ENCODE measurements around the gene ZNF273. TPM values are rescaled to one million over a fixed set of nuclear protein-coding genes. Genes with fewer than 3 reads are reported as not detected.
"Not testable (repeated sequence)": the region's sequence is repeated elsewhere in the genome, so short reads cannot be mapped to it uniquely, and the experiment has no call there.

Gene ZNF273
- total RNA-seq (4.2 and 4.8 TPM in 2 replicates), polyA plus RNA-seq (6.6 and 6.8 TPM in 2 replicates)

DNA sequence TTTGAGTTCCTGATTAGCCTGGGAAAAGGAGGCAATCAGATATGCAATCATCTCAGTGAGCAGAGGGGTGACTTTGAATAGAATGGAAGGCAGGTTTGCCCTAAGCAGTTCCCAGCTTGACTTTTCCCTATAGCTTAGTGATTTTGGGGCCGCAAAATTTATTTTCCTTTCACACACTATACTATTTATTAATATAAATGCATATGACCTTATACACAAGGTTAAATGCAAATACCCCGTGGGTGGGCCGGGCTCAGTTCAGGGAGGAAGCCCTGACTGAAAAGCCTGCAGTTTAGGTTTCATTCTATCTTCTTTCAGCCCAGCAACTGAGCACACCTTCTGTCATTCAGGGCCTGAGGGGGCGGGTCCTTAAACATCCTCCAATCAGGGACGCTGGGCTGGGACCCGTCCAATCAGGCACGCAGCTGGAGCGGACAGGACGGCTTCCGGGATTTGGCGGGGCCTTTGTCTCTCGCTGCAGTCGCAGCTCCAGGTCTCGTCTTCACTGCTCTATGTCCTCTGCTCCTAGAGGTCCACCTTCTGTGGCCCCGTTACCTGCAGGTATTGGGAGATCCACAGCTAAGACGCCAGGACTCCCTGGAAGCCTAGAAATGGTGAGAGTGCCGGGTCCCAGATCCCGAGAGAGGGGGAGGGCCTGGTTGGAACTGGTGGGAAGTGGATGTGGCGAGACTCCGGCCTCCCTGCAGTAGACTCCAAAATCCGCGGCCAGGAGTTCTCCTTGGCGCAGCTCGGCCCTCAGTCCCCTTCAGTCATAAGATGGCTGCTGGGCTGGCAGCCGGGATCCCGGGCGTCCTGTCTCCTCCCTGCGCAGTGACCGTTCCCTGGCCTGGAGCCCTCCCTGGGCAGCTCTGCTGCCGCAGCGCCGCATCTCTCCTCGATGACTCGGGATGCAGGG lies at the start of gene ZNF273:
Gene ZNF273 (plus strand): TSS at position 468 of the 916 bp plus-strand sequence. CDS start 45 bp downstream, at position 513.
- Histone ChIP-seq H3K4me1 (ENCODE audit: low read depth) (peaks cover 5% of the 10 kb centered on the region), H3K36me3 (no peaks in the 10 kb centered on the region), H3K4me3 (peak within 1 kb of the TSS; percentile 96), H3K9me3 (ENCODE audit: low read depth) (no peaks in the 10 kb centered on the region), H3K27ac (peak within 1 kb of the TSS; percentile 61), H3K27me3 (no peaks in the 10 kb centered on the region)
- DNase-seq (ENCODE audit: low read depth in 1 of 2, low spot score in 1 of 2) = peak; percentile 88
- TF ChIP-seq, protein P1, sequence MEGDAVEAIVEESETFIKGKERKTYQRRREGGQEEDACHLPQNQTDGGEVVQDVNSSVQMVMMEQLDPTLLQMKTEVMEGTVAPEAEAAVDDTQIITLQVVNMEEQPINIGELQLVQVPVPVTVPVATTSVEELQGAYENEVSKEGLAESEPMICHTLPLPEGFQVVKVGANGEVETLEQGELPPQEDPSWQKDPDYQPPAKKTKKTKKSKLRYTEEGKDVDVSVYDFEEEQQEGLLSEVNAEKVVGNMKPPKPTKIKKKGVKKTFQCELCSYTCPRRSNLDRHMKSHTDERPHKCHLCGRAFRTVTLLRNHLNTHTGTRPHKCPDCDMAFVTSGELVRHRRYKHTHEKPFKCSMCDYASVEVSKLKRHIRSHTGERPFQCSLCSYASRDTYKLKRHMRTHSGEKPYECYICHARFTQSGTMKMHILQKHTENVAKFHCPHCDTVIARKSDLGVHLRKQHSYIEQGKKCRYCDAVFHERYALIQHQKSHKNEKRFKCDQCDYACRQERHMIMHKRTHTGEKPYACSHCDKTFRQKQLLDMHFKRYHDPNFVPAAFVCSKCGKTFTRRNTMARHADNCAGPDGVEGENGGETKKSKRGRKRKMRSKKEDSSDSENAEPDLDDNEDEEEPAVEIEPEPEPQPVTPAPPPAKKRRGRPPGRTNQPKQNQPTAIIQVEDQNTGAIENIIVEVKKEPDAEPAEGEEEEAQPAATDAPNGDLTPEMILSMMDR (IDR thresholded peaks at IDR 0.05; ENCODE audit: low read depth, low read length) = no peak

DNA sequence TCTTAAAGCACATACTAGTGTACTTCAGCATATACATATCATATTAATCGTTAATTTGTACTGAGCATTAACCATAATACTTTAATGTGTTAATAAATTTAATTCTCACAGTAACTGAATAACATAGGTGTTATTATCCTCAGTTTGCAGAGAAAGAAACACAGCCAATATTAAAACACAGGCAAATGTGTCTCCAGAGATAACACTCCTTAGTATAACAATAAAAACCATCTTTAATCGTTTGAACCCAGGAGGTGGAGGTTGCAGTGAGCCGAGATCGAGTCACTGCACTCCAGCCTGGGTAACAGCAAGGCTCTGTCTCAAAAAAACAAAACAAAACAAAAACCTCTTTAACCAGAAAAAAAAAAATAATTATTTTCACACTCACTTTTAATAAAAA lies 49.4 kb upstream of the ZNF273 start:
- Histone ChIP-seq H3K27me3 (no peaks in the 10 kb centered on the region), H3K4me1 (ENCODE audit: low read depth) (no peaks in the 10 kb centered on the region), H3K9me3 (ENCODE audit: low read depth) (no peaks in the 10 kb centered on the region), H3K36me3 (no peaks in the 10 kb centered on the region), H3K27ac (no peak overlapping the region), H3K4me3 (no peak overlapping the region)
- no peak for DNase-seq (ENCODE audit: low read depth in 1 of 2, low spot score in 1 of 2)
- TF ChIP-seq, protein P1 (IDR thresholded peaks at IDR 0.05; ENCODE audit: low read depth, low read length) = no peak

DNA sequence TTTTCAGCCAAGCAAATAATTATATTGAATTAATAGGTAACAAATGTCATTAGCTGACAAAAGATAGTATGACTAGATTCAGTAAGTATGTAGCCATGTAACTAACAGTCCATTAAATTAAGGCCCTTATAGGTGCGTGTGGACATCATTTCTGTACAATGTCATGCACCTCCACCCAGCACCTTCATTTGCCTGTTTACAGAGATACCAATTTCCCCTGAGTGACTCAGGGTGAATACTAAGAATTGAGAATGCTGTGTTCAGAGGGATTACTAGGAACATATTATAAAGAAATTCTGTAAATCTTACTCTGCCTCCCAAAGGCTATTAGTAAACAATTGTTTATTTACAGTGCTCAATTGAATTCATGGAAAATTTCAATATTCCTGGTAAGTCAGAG lies 48.1 kb upstream of the ZNF273 start:
- TF ChIP-seq, protein P1 (IDR thresholded peaks at IDR 0.05; ENCODE audit: low read depth, low read length) = no peak
- no peak for DNase-seq (ENCODE audit: low read depth in 1 of 2, low spot score in 1 of 2)
- Histone ChIP-seq H3K27me3 (no peaks in the 10 kb centered on the region), H3K36me3 (no peaks in the 10 kb centered on the region), H3K4me1 (ENCODE audit: low read depth) (no peaks in the 10 kb centered on the region), H3K27ac (no peak overlapping the region), H3K4me3 (no peak overlapping the region), H3K9me3 (ENCODE audit: low read depth) (no peaks in the 10 kb centered on the region)

DNA sequence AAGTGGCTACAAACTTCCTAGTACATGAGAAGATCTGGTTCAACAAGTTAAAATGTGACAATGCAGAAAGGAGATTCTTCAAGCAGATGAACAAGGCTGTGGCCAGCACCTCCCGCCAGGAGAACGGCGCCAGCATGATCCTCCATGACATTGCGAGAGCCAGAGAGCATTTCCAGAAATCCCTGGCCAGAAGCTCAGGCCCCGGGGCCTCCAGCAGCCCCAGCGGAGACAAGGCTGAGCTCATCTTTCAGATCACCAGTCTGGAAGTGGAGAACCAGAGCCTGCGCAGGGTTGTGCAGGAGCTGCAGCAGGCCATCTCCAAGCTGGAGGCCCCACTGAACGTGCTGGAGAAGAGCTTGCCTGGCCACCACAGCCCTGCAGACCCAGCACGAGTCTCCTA lies 40.1 kb upstream of the ZNF273 start:
- no peak for DNase-seq (ENCODE audit: low read depth in 1 of 2, low spot score in 1 of 2)
- H3K27ac ChIP-seq = no peak overlapping the region

DNA sequence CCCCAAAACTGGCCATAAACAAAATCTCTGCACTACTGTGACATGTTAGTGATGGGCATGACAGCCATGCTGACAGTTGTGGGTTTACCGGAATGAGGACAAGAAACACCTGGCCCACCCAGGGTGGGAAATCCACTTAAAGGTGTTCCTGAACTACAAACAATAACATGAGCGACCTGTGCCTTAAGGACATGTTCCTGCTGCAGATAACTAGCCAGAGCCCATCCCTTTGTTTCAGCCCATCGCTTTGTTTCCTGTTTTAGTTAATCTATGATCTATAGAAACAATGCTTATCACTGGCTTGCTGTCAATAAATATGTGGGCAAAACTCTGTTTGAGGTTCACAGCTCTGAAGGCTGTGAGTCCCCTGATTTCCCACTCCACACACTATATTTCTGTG lies 39.5 kb upstream of the ZNF273 start:
- not testable (repeated sequence) for H3K4me3 ChIP-seq; H3K27me3 ChIP-seq; H3K27ac ChIP-seq; H3K4me1 ChIP-seq (ENCODE audit: low read depth); H3K36me3 ChIP-seq; H3K9me3 ChIP-seq (ENCODE audit: low read depth); DNase-seq (ENCODE audit: low read depth in 1 of 2, low spot score in 1 of 2)

More for the DNA sequence above, 40.1 kb upstream of the ZNF273 start:
- Histone ChIP-seq H3K9me3 (ENCODE audit: low read depth) (no peaks in the 10 kb centered on the region), H3K4me1 (ENCODE audit: low read depth) (no peaks in the 10 kb centered on the region), H3K36me3 (no peaks in the 10 kb centered on the region), H3K27me3 (no peaks in the 10 kb centered on the region), H3K4me3 (no peak overlapping the region)
- TF ChIP-seq, protein P1 (IDR thresholded peaks at IDR 0.05; ENCODE audit: low read depth, low read length) = no peak

DNA sequence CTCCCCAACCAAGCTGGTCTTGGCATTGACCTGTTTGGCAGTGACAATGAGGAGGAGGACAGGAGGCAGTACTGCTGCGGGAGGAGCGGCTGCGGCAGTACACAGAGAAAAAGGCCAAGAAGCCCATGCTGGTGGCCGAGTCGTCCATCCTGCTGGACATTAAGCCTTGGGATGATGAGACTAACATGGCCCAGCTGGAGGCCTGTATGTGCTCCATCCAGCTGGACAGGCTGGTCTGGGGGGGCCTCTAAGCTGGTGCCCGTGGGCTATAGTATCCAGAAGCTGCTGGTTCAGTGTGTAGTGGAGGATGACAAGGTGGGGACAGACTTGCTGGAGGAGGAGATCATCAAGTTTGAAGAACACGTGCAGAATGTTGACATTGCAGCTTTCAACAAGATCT lies 39.1 kb upstream of the ZNF273 start:
- no peaks in the 10 kb centered on the region for H3K36me3 ChIP-seq
- H3K27ac ChIP-seq = no peak overlapping the region
- H3K4me3 ChIP-seq = no peak overlapping the region
- no peaks in the 10 kb centered on the region for H3K9me3 ChIP-seq (ENCODE audit: low read depth)
- H3K27me3 ChIP-seq = no peaks in the 10 kb centered on the region
- H3K4me1 ChIP-seq (ENCODE audit: low read depth) = no peaks in the 10 kb centered on the region
- DNase-seq (ENCODE audit: low read depth in 1 of 2, low spot score in 1 of 2) = no peak
- TF ChIP-seq, protein P1 (IDR thresholded peaks at IDR 0.05; ENCODE audit: low read depth, low read length) = no peak

All from cardiac muscle cell (in vitro differentiated cells and primary cell).